ENCODE data around the gene DEPDC7. TPM values are rescaled to one million over a fixed set of nuclear protein-coding genes. Genes with fewer than 3 reads are reported as not detected.

DEPDC7 gene
- total RNA-seq, 1 experiment from 2014 or later = 5.6 TPM

DNA sequence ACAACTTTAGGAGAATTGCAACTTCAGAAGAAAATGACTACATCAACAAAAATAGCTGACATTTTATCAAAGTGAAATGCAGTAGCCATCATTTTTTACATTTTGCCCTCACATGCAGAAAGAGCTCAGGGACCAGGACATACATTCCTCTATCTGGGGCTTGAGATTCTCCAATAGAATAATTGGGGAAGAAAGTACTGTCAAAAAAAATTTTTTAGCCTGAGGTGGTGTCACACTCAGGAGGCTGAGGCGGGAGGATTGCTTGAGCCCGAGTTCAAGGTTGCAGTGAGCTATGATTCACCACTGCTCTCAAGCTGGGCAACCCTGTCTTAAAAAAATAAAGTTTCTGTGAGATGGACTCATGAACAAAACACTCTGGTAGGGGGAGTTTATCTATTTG is 32.2 kb upstream of the DEPDC7 start:
- ATAC-seq = no peak
- CTCF ChIA-PET = interaction anchor here (1.9 kb wide), 1 partner anchor 82 kb away, joined by 13 read pairs; no protein-coding TSS in a partner anchor
- no peaks in the 10 kb centered on the region for H3K9me3 Mint-ChIP-seq
- H3K27me3 Mint-ChIP-seq (ENCODE audit: low read depth) = no peaks in the 10 kb centered on the region; the same call in 1 of the 2 replicates
- POLR2A ChIA-PET = no interaction called here
- H3K4me3 Mint-ChIP-seq = no peak overlapping the region
- peaks cover 5% of the 10 kb centered on the region; the same call in 1 of the 2 replicates for H3K36me3 Mint-ChIP-seq
- peaks cover 6% of the 10 kb centered on the region; the same call in 1 of the 2 replicates for H3K4me1 Mint-ChIP-seq
- DNase-seq (ENCODE audit: low spot score) = no peak
- TF ChIP-seq NR2C2 (CRISPR knock-in tag; IDR thresholded peaks at IDR 0.05) = no peak
- no peak for TF ChIP-seq JUN (CRISPR knock-in tag; IDR thresholded peaks at IDR 0.05)
- 0 out of 2 replicates have a peak, but pooled peaks have one; percentile 9 for TF ChIP-seq ERG (CRISPR knock-in tag; IDR thresholded peaks at IDR 0.05)
- no peak for TF ChIP-seq KAT7 (CRISPR knock-in tag; IDR thresholded peaks at IDR 0.05; ENCODE audit: borderline replicate concordance)
- TF ChIP-seq EMX1 (CRISPR knock-in tag; IDR thresholded peaks at IDR 0.05) = 0 out of 2 replicates have a peak, but pooled peaks have one; percentile 45
- H3K27ac Mint-ChIP-seq = peak overlapping the region; percentile 86; the same call in 1 of the 2 replicates

GRCh38 chr11:32985600-32985999 is 30.1 kb upstream of the DEPDC7 start:
- no peak overlapping the region for H3K4me3 Mint-ChIP-seq
- no peak for TF ChIP-seq TP53 (CRISPR knock-in tag; IDR thresholded peaks at IDR 0.05)
- no peak for TF ChIP-seq GRHL2 (CRISPR knock-in tag; IDR thresholded peaks at IDR 0.05; ENCODE audit: insufficient replicate concordance, severe bottlenecking)
- no peak for TF ChIP-seq TEAD1 (CRISPR knock-in tag; IDR thresholded peaks at IDR 0.05)
- TF ChIP-seq, protein P1, sequence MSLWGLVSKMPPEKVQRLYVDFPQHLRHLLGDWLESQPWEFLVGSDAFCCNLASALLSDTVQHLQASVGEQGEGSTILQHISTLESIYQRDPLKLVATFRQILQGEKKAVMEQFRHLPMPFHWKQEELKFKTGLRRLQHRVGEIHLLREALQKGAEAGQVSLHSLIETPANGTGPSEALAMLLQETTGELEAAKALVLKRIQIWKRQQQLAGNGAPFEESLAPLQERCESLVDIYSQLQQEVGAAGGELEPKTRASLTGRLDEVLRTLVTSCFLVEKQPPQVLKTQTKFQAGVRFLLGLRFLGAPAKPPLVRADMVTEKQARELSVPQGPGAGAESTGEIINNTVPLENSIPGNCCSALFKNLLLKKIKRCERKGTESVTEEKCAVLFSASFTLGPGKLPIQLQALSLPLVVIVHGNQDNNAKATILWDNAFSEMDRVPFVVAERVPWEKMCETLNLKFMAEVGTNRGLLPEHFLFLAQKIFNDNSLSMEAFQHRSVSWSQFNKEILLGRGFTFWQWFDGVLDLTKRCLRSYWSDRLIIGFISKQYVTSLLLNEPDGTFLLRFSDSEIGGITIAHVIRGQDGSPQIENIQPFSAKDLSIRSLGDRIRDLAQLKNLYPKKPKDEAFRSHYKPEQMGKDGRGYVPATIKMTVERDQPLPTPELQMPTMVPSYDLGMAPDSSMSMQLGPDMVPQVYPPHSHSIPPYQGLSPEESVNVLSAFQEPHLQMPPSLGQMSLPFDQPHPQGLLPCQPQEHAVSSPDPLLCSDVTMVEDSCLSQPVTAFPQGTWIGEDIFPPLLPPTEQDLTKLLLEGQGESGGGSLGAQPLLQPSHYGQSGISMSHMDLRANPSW (CRISPR knock-in tag; conservative IDR thresholded peaks at IDR 0.05; ENCODE audit: low read depth) = no peak
- TF ChIP-seq, protein P2, sequence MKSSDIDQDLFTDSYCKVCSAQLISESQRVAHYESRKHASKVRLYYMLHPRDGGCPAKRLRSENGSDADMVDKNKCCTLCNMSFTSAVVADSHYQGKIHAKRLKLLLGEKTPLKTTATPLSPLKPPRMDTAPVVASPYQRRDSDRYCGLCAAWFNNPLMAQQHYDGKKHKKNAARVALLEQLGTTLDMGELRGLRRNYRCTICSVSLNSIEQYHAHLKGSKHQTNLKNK (CRISPR knock-in tag; IDR thresholded peaks at IDR 0.05) = no peak
- no peaks in the 10 kb centered on the region for H3K9me3 Mint-ChIP-seq
- no peaks in the 10 kb centered on the region; the same call in 1 of the 2 replicates for H3K27me3 Mint-ChIP-seq (ENCODE audit: low read depth)
- no peaks in the 10 kb centered on the region for H3K36me3 Mint-ChIP-seq
- DNase-seq (ENCODE audit: low spot score) (no peak), ATAC-seq (no peak)
- H3K27ac Mint-ChIP-seq = no peak overlapping the region
- peaks cover 6% of the 10 kb centered on the region; the same call in 1 of the 2 replicates for H3K4me1 Mint-ChIP-seq
- CTCF ChIA-PET = interaction anchor here (0.6 to 0.7 kb wide), 2 partner anchors 115 to 351 kb away, joined by 3 read pairs; no protein-coding TSS in a partner anchor
- POLR2A ChIA-PET = interaction anchor here (0.6 kb wide), 1 partner anchor 464 kb away, joined by 3 read pairs; no protein-coding TSS in a partner anchor

DNA sequence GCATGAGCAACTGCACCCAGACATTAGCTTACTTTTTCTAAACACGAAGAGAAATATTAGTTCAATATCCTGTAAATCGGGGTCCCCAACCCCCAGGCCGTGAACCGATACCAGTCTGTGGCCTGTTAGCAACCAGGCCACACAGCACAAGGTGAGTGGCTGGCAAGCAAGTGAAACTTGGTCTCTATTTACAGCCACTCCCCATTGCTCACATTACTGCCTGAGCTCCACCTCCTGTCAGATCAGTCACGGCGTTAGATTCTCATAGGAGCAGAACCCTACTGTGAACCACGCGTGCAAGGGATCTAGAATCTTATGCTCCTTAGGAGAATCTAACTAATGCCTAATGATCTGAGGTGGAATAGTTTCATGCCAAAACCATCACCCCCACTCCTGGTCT is 27.8 kb upstream of the DEPDC7 start:
- POLR2A ChIA-PET = no interaction called here
- TF ChIP-seq, protein P3, sequence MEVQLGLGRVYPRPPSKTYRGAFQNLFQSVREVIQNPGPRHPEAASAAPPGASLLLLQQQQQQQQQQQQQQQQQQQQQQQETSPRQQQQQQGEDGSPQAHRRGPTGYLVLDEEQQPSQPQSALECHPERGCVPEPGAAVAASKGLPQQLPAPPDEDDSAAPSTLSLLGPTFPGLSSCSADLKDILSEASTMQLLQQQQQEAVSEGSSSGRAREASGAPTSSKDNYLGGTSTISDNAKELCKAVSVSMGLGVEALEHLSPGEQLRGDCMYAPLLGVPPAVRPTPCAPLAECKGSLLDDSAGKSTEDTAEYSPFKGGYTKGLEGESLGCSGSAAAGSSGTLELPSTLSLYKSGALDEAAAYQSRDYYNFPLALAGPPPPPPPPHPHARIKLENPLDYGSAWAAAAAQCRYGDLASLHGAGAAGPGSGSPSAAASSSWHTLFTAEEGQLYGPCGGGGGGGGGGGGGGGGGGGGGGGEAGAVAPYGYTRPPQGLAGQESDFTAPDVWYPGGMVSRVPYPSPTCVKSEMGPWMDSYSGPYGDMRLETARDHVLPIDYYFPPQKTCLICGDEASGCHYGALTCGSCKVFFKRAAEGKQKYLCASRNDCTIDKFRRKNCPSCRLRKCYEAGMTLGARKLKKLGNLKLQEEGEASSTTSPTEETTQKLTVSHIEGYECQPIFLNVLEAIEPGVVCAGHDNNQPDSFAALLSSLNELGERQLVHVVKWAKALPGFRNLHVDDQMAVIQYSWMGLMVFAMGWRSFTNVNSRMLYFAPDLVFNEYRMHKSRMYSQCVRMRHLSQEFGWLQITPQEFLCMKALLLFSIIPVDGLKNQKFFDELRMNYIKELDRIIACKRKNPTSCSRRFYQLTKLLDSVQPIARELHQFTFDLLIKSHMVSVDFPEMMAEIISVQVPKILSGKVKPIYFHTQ (CRISPR knock-in tag; IDR thresholded peaks at IDR 0.05) = no peak
- TF ChIP-seq, protein P4, sequence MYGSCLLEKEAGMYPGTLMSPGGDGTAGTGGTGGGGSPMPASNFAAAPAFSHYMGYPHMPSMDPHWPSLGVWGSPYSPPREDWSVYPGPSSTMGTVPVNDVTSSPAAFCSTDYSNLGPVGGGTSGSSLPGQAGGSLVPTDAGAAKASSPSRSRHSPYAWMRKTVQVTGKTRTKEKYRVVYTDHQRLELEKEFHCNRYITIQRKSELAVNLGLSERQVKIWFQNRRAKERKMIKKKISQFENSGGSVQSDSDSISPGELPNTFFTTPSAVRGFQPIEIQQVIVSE (CRISPR knock-in tag; IDR thresholded peaks at IDR 0.05; ENCODE audit: borderline replicate concordance) = no peak
- TF ChIP-seq CBFB (CRISPR knock-in tag; IDR thresholded peaks at IDR 0.05; ENCODE audit: low read depth) (no peak), ETV6 (CRISPR knock-in tag; IDR thresholded peaks at IDR 0.05) (no peak), FOXJ3 (CRISPR knock-in tag; IDR thresholded peaks at IDR 0.05; ENCODE audit: borderline replicate concordance) (no peak), NR2C2 (CRISPR knock-in tag; IDR thresholded peaks at IDR 0.05) (no peak), ESRRA (CRISPR knock-in tag; IDR thresholded peaks at IDR 0.05; ENCODE audit: borderline replicate concordance) (no peak), TCF7 (CRISPR knock-in tag; IDR thresholded peaks at IDR 0.05; ENCODE audit: low read depth) (no peak), CREM (CRISPR knock-in tag; IDR thresholded peaks at IDR 0.05) (no peak)
- TF ChIP-seq, protein P5, sequence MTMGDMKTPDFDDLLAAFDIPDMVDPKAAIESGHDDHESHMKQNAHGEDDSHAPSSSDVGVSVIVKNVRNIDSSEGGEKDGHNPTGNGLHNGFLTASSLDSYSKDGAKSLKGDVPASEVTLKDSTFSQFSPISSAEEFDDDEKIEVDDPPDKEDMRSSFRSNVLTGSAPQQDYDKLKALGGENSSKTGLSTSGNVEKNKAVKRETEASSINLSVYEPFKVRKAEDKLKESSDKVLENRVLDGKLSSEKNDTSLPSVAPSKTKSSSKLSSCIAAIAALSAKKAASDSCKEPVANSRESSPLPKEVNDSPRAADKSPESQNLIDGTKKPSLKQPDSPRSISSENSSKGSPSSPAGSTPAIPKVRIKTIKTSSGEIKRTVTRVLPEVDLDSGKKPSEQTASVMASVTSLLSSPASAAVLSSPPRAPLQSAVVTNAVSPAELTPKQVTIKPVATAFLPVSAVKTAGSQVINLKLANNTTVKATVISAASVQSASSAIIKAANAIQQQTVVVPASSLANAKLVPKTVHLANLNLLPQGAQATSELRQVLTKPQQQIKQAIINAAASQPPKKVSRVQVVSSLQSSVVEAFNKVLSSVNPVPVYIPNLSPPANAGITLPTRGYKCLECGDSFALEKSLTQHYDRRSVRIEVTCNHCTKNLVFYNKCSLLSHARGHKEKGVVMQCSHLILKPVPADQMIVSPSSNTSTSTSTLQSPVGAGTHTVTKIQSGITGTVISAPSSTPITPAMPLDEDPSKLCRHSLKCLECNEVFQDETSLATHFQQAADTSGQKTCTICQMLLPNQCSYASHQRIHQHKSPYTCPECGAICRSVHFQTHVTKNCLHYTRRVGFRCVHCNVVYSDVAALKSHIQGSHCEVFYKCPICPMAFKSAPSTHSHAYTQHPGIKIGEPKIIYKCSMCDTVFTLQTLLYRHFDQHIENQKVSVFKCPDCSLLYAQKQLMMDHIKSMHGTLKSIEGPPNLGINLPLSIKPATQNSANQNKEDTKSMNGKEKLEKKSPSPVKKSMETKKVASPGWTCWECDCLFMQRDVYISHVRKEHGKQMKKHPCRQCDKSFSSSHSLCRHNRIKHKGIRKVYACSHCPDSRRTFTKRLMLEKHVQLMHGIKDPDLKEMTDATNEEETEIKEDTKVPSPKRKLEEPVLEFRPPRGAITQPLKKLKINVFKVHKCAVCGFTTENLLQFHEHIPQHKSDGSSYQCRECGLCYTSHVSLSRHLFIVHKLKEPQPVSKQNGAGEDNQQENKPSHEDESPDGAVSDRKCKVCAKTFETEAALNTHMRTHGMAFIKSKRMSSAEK (CRISPR knock-in tag; IDR thresholded peaks at IDR 0.05; ENCODE audit: borderline replicate concordance) = no peak

More for the DNA sequence above, 27.8 kb upstream of the DEPDC7 start:
- Mint-ChIP-seq H3K27me3 (ENCODE audit: low read depth) (peaks cover 2% of the 10 kb centered on the region; the same call in 1 of the 2 replicates), H3K4me1 (peaks cover 4% of the 10 kb centered on the region; the same call in 1 of the 2 replicates), H3K27ac (peak overlapping the region; percentile 45; the same call in 1 of the 2 replicates), H3K4me3 (no peak overlapping the region), H3K9me3 (peaks cover 18% of the 10 kb centered on the region), H3K36me3 (no peaks in the 10 kb centered on the region)
- CTCF ChIA-PET = interaction anchor here (0.6 kb wide), 1 partner anchor 189 kb away, joined by 3 read pairs; no protein-coding TSS in a partner anchor
- no peak for DNase-seq (ENCODE audit: low spot score)
- peak; percentile 69 for ATAC-seq

All from WTC11 (cell line).